Fibroblast of lung (primary cell): ENCODE measurements around the gene MPRIP. TPM values are rescaled to one million over a fixed set of nuclear protein-coding genes. Genes with fewer than 3 reads are reported as not detected.

ENCODE experiments used
- DNase-seq, 2 donors: peaks; one replicate each; pipeline versions ENCODE4 v3.0.0 to v3.0.0-alpha.2; 2010; ENCODE audit warnings: low read depth in 2 of 2
- H2AFZ ChIP-seq: 2 replicates; pipeline ENCODE4 v1.5.1; 2012; ENCODE audit warnings: low read length, control low read depth, inconsistent platforms
- H3K27ac ChIP-seq: 2 replicates; pipeline ENCODE4 v1.5.1; 2011; ENCODE audit warnings: low read length, control low read depth; ENCODE audit not compliant: insufficient read depth
- H3K27me3 ChIP-seq: 2 replicates; pipeline ENCODE4 v1.5.1; 2011; ENCODE audit warnings: mild to moderate bottlenecking, low read length; ENCODE audit not compliant: control insufficient read depth, insufficient read depth
- H3K36me3 ChIP-seq: 2 replicates; pipeline ENCODE4 v1.5.1; 2011; ENCODE audit warnings: low read length; ENCODE audit not compliant: control insufficient read depth, insufficient read depth
- H3K4me1 ChIP-seq: 2 replicates; pipeline ENCODE4 v1.5.1; 2011; ENCODE audit warnings: low read length; ENCODE audit not compliant: control insufficient read depth, insufficient read depth; ENCODE audit errors: extremely low read depth
- H3K4me2 ChIP-seq: 2 replicates; pipeline ENCODE4 v1.5.1; 2011; ENCODE audit warnings: low read length, control low read depth; ENCODE audit not compliant: insufficient read depth; ENCODE audit errors: extremely low read depth
- H3K4me3 ChIP-seq, 4 experiments: fragments of 200-600 bp in 1 of 4; sonication (generic) in 1 of 4; replicated peaks in 1 of 4; 2 replicates each; pipeline ENCODE4 v1.5.1; 2011 to 2016; ENCODE audit warnings: low read length in 4 of 4, low read depth in 3 of 4, mild to moderate bottlenecking in 3 of 4, control low read depth in 2 of 4, inconsistent platforms in 1 of 4, mixed read lengths in 1 of 4; ENCODE audit not compliant: insufficient read depth in 1 of 4; ENCODE audit errors: control extremely low read depth in 1 of 4
- H3K79me2 ChIP-seq: 2 replicates; pipeline ENCODE4 v1.5.1; 2012; ENCODE audit warnings: mild to moderate bottlenecking, low read length, inconsistent platforms; ENCODE audit not compliant: control insufficient read depth, insufficient read depth
- H3K9ac ChIP-seq: 2 replicates; pipeline ENCODE4 v1.5.1; 2011; ENCODE audit warnings: mild to moderate bottlenecking, low read length, control low read depth; ENCODE audit not compliant: insufficient read depth
- H3K9me3 ChIP-seq: 2 replicates; pipeline ENCODE4 v1.5.1; 2012; ENCODE audit warnings: low read depth, low read length; ENCODE audit not compliant: control insufficient read depth, insufficient read depth
- H4K20me1 ChIP-seq: 2 replicates; pipeline ENCODE4 v1.5.1; 2011; ENCODE audit warnings: low read length; ENCODE audit not compliant: control insufficient read depth, insufficient read depth; ENCODE audit errors: extremely low read depth
- EZH2 ChIP-seq: IDR thresholded peaks from 2 replicates; pipeline ENCODE4 v1.5.1; 2012; ENCODE audit warnings: low read length, control low read depth, mild to moderate bottlenecking; ENCODE audit errors: missing control alignments
- polyA plus RNA-seq, 2 donors: library from polyadenylated mRNA; depleted of rRNA in 1 of 2; stranded (reverse) in 1 of 2; unstranded in 1 of 2; fragments of >200 nt; gene quantifications; 2 replicates each; pipeline ENCODE4 v1.2.1, GENCODE V29; 2011 to 2012; ENCODE audit warnings: missing spikeins in 1 of 2
- total RNA-seq: library from RNA; depleted of rRNA; stranded (reverse); fragments of >200 nt; gene quantifications from 2 replicates; pipeline ENCODE4 v1.2.1, GENCODE V29; 2014
- TF ChIP-seq, protein P1 (sequence below), 2 donors: IDR thresholded peaks in 1 of 2; conservative IDR thresholded peaks in 1 of 2; 1 replicate in 1 of 2; 2 replicates in 1 of 2; pipeline ENCODE4 v1.5.1; 2011 to 2012; ENCODE audit warnings: low read length in 2 of 2, control low read depth in 1 of 2, inconsistent platforms in 1 of 2, low read depth in 1 of 2, mild to moderate bottlenecking in 1 of 2

The MPRIP gene
- total and polyA plus RNA-seq, 2 donors (not counting 1 experiment from before 2014, with no cell fraction given) = 104 to 124 TPM

- no peaks in the 10 kb centered on the region for H3K27me3 ChIP-seq
- H3K4me2 ChIP-seq = no peak overlapping the region
- no peak overlapping the region for H2AFZ ChIP-seq
- TF ChIP-seq, protein P1, sequence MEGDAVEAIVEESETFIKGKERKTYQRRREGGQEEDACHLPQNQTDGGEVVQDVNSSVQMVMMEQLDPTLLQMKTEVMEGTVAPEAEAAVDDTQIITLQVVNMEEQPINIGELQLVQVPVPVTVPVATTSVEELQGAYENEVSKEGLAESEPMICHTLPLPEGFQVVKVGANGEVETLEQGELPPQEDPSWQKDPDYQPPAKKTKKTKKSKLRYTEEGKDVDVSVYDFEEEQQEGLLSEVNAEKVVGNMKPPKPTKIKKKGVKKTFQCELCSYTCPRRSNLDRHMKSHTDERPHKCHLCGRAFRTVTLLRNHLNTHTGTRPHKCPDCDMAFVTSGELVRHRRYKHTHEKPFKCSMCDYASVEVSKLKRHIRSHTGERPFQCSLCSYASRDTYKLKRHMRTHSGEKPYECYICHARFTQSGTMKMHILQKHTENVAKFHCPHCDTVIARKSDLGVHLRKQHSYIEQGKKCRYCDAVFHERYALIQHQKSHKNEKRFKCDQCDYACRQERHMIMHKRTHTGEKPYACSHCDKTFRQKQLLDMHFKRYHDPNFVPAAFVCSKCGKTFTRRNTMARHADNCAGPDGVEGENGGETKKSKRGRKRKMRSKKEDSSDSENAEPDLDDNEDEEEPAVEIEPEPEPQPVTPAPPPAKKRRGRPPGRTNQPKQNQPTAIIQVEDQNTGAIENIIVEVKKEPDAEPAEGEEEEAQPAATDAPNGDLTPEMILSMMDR (conservative IDR thresholded peaks at IDR 0.05 in 1 of 2, IDR thresholded peaks at IDR 0.05 in 1 of 2; ENCODE audit: low read depth in 1 of 2, low read length in 2 of 2) = no peak
- no peak for TF ChIP-seq EZH2
- H3K9me3 ChIP-seq = no peaks in the 10 kb centered on the region
- no peak for DNase-seq
- H3K27ac ChIP-seq = no peak overlapping the region
- H4K20me1 ChIP-seq = no peaks in the 10 kb centered on the region
- H3K9ac ChIP-seq = no peak overlapping the region
- H3K79me2 ChIP-seq = no peaks in the 10 kb centered on the region
- H3K4me3 ChIP-seq = no peak overlapping the region
- no peaks in the 10 kb centered on the region for H3K4me1 ChIP-seq
- peaks cover 40% of the 10 kb centered on the region for H3K36me3 ChIP-seq
Measured at GRCh38 chr17:17172001-17172939, 130.0 kb downstream of the MPRIP start.

DNA sequence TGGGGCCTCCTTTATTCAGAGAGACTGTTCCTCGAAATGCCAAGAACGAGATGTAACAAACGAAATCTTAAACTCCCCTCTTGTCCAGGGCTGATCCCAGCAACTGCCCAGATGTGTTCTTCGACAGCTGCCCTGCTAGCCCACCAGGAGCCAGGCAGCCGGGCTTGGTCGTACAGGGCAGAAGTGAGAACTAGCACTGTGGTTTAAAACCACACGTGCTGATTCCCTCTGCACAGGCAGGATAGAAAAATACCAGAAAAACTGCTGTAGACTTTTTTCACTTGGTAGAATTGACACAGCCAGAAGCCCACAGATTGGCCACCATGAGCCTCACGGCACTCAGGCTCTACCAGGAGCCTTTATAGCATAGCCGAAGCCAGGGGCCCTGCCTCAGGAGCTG, 130.7 kb downstream of the MPRIP start:
- H3K36me3 ChIP-seq = peaks cover 38% of the 10 kb centered on the region
- no peak overlapping the region for H3K4me2 ChIP-seq
- no peak overlapping the region for H3K4me3 ChIP-seq
- no peaks in the 10 kb centered on the region for H4K20me1 ChIP-seq
- DNase-seq = no peak
- H3K9ac ChIP-seq = no peak overlapping the region
- no peaks in the 10 kb centered on the region for H3K79me2 ChIP-seq
- TF ChIP-seq EZH2 = no peak
- TF ChIP-seq, protein P1 (conservative IDR thresholded peaks at IDR 0.05 in 1 of 2, IDR thresholded peaks at IDR 0.05 in 1 of 2; ENCODE audit: low read depth in 1 of 2, low read length in 2 of 2) = no peak
- no peak overlapping the region for H2AFZ ChIP-seq
- H3K27me3 ChIP-seq = no peaks in the 10 kb centered on the region
- H3K4me1 ChIP-seq = no peaks in the 10 kb centered on the region
- H3K9me3 ChIP-seq = no peaks in the 10 kb centered on the region
- no peak overlapping the region for H3K27ac ChIP-seq

- no peaks in the 10 kb centered on the region for H4K20me1 ChIP-seq
- no peak for DNase-seq
- no peak overlapping the region for H3K9ac ChIP-seq
- no peak overlapping the region for H3K4me2 ChIP-seq
- no peak for TF ChIP-seq EZH2
- TF ChIP-seq, protein P1 (conservative IDR thresholded peaks at IDR 0.05 in 1 of 2, IDR thresholded peaks at IDR 0.05 in 1 of 2; ENCODE audit: low read depth in 1 of 2, low read length in 2 of 2) = no peak
- H3K27me3 ChIP-seq = no peaks in the 10 kb centered on the region
- H3K27ac ChIP-seq = no peak overlapping the region
- H3K9me3 ChIP-seq = no peaks in the 10 kb centered on the region
- no peak overlapping the region for H2AFZ ChIP-seq
- H3K4me1 ChIP-seq = no peaks in the 10 kb centered on the region
- no peak overlapping the region for H3K4me3 ChIP-seq
- H3K79me2 ChIP-seq = no peaks in the 10 kb centered on the region
- peaks cover 40% of the 10 kb centered on the region for H3K36me3 ChIP-seq
Measured at GRCh38 chr17:17173921-17174320, 131.7 kb downstream of the MPRIP start.
